ENCODE results near the gene MED6.

MED6 gene, protein sequence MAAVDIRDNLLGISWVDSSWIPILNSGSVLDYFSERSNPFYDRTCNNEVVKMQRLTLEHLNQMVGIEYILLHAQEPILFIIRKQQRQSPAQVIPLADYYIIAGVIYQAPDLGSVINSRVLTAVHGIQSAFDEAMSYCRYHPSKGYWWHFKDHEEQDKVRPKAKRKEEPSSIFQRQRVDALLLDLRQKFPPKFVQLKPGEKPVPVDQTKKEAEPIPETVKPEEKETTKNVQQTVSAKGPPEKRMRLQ

DNA sequence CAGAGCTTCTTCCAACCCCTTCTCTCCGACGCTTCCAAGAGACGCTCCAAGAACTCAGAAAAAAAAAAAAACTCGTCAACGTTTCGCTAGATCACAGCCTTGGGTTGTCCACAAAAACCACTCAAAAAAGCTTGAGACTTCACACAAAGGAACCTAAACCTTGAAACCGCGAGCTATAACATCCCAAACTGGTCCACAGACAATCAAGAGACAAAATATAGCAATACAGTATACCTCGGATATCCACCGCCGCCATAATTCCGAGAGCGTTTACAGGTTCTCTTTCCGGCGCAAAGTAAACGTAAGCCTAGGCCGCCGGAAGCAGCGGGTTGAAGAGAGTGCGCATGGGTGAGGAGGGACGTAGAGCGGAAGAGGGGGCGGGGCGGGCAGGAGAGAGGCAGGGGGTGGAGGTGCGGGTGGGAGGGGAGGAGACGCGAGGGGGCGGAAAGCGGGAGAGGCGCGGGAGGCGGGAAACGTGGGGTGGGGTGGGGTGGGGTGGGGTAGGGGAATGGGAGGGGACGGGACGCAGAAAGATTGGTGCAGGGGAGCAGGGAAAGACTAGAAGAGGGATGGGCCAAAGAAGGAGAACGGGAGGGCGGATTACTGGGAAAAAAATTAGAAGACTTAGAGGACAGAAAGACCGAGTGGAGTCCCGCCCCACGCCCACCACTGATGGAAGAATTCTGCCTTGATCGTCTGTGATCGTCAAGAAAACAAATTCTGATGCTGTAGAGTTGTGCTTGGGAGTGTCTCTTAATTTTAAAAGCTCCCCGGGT, at the start of gene MED6:
TSS of gene MED6 (minus strand) at position 274 of the 776 bp plus-strand sequence. CDS start at position 256, 18 bp downstream.
- DNase-seq: peak; percentile 94

DNA sequence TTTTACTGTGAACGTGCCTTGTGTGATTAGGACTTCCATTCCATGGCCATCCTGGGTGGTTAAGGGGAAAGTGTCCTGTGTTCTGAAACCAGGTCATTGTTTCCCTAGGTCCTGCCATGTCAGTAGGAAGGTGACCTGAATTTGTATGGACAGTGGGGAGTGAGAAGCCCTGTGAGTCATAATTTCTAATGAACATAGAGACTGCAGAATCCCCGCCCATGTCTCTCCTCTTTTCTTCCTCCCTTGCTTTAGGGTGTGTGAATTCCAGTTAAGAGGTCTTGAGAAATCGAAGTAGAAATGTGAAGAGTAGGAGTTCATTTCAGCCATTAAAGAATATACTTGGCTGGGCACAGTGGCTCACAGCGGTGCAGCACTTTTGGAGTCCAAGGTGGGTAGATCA, 49.3 kb upstream of the MED6 start:
- DNase-seq: no peak

DNA sequence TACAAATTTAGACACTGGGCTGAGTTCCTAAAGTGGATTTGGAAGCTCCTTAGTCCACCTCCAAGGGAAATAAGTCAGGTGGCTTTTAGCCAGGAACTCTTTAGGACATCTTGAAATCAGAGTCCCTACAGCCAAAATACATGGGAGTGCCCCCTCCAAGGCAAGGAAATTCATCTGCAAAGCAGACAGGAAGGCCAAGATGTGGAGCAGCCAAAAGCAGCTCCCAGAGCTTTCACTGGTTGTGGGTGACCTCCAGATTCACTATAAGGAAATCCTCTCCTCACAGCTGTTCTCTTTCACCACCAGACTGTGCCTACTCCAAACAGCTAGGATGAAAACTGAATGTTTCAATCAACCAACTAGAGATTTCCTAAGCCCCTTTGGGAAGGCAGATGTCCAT, 47.9 kb upstream of the MED6 start:
- no peak for DNase-seq

DNA sequence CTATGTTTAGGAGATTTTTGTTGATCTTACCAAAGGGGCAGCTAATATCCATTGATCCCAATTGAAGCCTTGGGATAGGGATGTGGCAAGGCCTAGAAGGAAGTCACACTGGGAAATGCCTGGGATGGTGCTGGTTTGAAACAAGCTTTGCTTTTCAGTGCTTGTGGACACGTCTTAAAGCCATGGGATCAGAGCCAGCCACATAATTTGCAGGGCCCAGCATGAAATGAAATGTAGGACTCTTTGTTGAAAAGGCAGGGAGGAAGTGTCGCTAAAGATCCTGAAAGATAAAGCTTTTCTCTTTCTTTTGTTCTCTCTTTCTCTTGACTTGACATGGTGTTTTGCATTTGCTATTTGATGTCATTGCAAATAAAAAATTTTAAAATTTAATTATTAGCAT, 46.2 kb upstream of the MED6 start:
- no peak for DNase-seq

DNA sequence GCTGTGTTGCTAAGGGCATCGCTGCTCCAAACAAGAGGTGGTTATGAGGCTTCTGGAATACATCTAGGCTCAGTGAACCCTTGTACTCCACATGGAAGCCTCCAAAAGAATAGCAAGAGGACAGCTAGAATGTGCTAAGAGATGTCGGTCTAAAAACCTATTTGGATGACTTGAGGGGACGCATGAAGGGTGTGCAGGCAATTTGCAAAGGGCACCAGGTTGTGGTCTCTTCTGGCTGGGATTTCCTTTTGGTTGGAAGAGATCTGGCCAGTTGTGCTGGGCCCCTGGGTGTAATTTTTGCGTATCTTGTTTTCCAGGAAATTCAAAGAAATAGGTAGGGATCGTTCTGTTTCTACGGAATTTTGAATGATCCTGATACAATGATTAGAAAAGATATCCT, 45.4 kb upstream of the MED6 start:
- DNase-seq: no peak

DNA sequence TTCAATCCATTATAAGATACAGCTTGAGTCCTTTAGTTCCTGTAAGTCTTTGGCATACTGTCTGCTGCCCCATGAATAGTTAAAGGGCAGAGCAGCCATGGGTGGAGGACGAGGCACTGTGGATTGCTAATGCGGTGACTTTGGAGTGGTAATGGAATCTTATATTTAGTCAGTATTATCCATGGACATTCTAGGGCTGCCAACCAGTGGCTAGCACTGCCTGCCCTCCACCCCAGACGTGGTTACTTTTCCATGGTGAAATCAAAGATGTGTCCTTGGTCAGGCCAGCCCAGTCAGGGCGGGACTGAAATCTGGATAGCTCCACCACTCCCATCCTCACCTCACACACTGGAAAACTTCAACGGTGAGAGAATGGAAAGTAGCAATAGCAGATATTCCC, 43.5 kb upstream of the MED6 start:
- no peak for DNase-seq

DNA sequence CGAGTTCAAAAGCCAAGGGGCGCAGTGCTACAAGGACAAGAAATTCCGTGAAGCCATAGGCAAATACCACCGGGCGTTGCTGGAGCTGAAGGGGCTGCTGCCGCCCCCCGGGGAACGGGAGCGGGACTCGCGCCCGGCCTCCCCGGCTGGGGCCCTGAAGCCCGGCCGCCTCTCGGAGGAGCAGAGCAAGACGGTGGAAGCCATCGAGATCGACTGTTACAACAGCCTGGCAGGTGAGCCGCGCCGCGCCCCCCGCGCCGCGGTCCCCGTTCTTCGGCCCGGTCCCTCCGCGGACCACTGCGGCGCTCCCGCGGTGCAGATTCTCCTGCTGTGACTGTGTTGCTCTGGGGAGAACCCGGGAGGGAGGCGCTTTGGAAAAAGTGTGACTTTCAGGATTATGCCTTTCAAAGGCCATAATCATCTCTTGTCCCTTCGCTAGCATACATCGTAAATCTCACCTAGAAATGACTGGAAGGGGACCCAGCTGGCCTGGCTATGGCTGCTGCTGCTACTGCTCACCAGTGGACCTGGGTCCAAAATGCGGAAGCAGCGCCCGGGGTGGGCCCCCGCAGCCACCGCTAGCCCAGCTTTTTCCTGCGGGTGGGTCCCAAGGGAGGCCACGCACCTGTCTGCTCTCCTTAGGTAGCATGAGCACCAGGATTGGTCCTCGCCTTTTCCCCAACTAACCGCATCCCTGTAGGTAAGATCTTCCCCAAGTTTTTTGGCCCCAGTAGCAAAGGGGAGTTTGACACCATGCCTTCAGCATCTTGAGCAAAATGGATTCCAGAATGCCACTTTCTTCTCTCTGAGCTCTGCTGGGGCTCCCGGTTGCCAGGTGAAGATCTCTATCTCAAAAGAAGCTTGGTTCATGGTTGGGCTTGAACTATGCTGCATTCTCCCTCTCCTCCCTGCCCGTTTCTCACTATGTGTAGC, 42.1 kb upstream of the MED6 start:
- no peak for DNase-seq

DNA sequence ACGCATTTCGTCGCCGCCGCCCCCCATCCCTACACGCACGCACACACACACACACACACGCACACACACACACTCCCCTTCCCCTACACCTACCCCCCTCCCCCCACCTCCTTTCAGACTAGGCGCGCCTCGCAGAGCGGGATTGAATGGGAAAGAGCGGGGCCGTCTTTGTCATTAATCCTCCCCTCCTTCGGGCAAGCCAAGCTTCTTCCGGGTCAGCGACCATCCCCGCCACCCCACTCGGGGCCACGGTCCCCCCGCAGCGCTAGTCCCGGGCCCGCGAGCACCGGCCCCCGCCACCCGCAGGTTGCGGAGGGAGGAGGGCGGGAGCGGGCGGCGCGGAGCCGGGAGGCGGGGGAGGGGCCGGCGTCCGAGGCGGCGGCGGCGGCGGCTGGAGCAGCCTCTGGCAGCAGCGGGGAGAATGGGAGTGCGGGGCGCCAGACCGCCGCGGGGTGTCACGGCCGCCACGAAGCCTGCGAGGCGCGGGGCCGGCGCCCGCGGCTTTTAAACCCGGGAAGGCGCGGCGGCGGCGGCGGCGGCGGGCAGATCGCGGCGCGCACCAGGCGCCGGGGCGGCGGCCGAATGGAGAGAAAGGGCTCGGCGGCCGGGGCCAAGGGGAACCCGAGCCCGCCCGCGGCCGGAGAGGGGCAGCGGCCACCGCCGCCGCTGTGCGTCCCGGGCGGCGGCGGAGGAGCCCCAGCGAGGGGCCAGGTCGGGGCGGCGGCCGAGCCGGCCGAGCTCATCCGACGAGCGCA, 41.3 kb upstream of the MED6 start, which contains the start of gene TTC9:
TSS of gene TTC9 (plus strand) at position 369 of the 755 bp plus-strand sequence. CDS start at position 583, 214 bp downstream.
- no peak for DNase-seq

DNA sequence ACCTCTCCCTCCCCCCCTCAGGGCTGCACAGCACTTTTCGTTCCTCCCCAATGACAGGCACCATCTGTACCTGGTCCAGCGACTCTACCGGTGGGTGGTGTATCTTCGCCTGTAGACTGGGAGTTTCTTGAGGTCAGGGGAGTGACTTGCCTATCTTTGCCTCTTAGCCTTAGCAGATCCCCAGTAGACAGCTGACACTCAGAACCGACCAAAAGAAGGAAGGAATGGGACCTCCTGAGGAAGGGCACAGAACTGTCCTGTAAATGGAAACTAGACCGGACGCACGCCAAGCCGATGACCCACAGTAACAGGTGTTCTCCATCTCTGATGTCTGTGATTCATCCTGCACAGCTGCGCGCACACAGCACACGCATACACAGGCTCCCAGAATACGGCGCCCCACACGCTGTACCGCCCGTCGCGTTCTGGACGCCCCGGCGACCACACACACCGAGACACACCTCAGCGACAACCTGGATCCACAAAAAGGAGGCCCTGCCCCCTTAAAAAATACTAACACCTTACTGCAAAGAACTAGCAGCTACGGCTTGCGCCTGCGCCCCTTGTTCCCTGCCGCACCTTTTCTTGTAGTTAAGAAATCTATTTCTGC, 40.6 kb upstream of the MED6 start:
- DNase-seq: peak; percentile 33

DNA sequence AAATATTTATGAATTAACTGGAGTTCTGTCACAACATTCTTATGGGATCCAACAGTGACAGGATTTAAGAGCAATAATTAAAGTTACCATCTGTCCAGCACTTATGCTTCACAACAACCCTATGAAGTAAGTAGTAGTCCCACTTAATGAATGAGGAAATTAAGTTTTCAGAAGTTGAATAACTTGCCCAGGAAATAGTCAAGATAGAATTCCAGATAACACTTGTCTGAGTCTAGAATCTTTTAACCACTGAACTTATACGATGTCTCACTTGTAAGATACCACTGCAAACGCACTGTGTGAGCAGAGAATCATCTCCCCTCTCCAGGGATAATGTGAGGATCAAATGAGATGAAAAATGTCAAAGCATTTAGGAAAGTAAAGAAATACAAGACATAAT, 38.0 kb upstream of the MED6 start:
- no peak for DNase-seq

DNA sequence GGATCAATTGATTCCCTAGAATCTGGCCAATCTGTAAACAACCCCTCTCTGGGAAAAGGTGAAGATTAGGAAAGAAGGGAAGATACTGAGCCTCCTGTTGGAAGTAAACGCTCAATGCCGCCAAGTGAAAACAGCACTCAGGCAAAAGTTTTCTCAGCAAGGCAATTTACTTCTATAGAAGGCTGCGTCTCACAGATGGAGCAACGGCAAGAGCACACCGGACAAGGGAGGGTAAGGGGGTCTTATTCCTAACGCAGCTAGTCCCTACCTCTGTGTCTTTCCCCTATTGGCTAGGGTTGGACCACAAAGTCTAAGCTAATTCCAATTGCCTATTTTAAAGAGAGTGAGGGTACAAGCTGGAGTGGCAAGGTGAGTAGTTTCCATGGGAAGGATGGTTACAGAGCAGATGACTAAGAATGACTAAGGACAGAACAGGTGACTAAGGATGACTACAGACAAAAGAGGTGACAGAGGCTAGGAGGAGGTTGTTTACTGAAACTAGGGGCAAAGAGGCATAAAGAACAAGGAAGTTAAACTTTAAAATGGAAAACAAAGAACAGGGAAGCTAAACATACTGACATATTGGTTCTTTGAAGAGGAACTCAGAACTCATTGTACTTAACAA, 35.6 kb upstream of the MED6 start:
- no peak for DNase-seq

DNA sequence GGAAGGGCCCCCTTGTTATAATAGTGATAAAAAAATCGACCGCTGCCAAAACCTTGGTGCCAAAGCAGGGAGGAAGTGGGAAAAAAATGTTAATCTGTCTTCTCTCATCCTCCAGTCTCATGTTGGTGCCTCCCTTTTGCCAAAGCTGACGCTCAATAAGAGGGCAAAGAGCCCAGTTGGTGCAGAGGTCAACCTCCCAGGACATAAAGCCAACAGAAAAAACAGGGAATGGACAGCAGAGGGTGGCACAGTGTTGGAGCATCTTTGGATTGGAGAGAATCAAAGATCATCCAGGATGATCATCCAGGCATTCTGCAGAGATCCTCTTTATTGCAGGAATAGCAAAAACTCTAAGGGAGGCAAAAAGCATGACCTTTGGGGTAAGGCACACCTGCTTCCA, 31.5 kb upstream of the MED6 start:
- DNase-seq: no peak

DNA sequence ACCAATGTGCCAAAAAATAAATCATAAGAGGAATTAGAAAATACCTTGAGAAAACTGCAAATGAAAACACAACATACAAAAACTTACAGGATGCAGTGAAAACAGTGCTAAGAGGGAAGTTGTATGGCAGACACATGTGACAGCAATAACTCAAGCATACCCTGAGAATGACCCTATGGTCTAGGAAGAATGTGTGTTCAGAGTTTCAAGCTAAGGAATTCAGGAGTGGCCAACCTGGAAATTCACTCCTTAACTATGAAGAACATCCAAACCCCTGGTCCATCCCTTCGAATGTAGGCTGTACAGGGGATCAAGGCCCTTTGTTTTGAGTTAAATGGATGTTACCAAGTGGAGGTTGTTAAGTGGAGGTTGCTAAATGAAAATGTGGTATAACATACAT, 24.5 kb upstream of the MED6 start:
- no peak for DNase-seq

DNA sequence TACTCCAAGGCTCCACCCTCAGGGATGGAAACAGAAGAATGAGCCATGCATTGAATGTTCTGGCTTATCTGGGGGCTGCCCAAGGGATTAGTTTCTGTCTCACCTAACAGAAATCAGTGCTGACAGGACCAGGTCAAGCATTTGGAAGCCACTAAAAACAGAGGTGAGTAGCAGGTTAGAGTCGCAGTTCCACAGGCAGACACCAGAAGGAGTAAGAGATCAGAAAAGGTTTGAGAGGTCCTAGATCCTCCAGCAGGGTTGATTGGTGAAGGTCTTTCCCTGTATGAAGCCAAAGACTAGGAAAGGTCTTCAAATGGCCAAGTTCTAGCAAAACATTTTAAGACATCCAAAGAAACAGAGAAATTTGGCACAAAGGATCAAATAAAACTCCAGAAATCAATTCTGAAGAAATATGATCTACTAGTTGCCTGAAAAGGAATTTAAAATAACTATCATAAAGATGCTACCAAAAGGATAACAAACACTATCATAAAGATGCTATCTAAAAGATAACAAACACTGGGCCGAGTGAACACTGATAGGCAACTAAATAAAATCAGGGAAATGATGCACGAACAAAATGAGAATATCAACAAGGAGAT, 21.8 kb upstream of the MED6 start:
- peak; percentile 31 for DNase-seq

DNA sequence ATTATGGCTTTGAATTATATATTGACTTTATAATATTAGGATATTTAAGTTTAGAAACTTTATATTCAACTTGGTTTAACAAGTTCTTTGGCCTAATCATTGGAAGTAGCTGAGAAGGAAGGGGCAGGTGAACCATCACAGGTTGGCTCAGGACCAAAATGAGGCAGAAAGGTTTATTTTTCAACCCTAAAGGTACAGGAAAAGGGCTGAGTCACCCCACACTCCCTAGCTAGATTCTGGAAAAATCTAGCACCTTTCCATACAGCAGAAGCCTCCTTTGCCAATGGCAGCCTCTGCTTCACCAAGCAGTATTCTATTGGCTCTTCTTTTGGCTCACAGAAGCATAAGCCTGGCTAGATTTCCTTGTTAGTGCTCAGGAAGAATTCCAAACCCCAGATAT, 19.3 kb upstream of the MED6 start:
- DNase-seq: no peak

DNA sequence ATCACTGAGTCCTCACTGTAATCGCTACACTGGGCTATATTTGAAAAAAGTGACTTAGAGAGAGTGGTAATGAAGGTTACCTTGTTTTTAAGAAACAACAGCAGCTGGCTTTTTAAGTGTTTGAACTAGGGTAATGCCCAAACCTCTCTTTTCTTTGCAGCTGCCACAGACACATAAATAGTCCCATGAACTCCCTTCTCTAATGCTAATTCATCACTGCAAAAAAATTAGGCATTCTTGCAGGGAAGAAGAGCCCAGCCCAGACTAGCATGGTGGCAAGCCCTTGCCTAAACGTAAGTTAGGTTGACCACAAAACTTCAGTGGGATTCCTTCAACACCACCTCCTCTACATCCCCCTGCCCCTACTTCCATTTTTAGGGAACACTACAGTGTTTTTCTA, 17.9 kb upstream of the MED6 start:
- DNase-seq: no peak

DNA sequence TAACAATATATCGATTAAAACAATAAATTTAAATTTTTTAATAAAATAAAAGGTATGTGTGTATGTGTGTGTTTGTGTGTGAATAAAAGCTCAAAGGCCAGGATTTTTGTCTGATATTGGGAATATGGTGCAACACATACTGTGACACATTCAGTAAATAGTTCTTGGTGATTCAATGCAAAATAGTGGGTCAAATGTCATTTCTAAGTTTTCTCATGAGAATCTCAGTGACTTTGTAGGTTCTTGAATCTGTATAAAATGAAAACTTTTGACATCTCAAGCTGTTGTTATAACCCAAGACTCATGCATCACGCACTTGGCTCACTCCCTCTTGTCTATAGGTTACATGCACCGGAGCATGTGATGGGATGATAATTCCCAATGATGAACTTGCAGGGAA, 16.2 kb upstream of the MED6 start:
- no peak for DNase-seq

DNA sequence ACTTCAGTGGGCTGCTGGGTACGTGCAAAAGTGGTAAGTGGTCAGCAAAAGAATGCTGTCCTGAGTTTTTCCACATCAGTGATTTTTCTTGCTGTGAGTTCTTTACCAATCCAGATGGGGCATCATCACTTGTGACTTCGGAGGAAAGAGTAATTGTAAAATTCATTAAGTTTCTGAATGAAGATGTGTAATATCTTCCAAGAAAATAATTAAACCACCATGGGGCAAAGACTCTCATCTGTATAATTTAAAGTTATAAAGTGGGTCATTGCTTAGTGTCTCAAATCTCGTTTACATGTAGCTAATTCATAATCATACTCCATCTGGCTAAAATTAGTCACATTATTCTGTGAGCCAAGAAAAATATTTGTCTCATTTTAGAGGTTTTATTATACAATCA, 10.8 kb upstream of the MED6 start:
- no peak for DNase-seq

DNA sequence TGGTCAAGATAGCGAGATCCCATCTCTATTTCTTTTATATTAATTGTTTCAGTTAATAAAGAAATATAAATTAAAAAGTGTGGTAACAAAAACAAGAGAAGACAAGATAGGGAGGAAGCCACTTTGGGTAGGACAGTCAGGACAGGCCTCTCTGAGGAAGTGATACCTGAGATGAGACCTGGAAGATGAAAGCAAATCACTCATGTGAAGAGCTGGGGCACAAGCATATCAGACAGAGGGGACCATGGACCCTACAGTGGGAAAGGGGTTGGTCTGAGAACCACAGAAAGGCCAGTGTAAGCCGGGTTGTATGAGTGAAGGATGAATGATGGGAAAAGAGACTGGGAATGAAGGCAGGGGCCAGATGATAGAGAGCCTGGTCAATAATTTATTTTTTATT, 1.8 kb upstream of the MED6 start:
- DNase-seq: no peak

DNA sequence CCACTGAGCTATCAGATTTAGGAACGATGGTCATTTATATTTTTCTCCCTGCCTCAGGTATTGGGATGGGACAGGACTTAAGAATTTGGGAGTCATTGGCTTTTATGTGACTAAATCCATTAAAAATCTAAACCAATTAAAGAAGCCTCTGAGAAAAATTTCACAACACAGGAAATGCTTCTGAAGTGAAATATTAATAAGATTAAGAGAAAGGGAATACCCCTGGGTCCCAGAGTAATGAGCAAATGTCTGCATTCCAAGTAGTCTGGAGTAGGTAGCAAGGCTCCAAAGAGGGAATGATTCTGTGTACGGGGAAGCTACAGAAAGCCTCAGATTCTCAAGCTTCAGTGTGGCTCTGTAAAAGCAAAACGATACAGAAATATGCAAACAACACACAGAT, 707 bp upstream of the MED6 start:
- DNase-seq: peak; percentile 45

DNA sequence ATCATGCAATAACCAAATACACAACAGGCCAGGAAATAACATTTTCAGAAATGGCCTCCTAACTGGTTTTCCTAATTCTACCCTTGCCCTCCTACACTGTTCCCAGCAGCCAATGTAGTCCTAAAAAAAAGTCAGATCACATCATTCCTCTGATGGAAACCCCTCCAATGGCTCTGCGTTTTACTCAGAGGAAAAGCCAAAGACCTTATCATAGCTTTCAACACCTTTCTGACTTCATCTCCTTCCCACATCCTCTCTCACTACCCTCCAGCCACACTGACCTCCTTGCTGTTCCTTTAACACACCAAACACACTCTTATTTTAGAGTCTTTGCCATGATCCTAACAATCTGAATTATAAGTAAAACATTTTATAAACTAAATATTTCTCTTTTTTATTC, 1.1 kb downstream of the MED6 start:
- DNase-seq: no peak

Data from EL (cell line).